Neural cell (in vitro differentiated cells): Measurements from ENCODE around the gene GRK1. TPM values are rescaled to one million over a fixed set of nuclear protein-coding genes. Genes with fewer than 3 reads are reported as not detected.

Source experiments
- H2AFZ ChIP-seq: fragments of 200-600, 300-800 bp; sonication (generic), shearing (Covaris generic); 2 replicates; pipeline ENCODE4 v1.6.0; 2014; ENCODE audit warnings: low read depth, mild to moderate bottlenecking, antibody characterized with exemption, low read length, moderate library complexity
- H3F3A ChIP-seq: fragments of 200-600 bp; shearing (Covaris generic); 2 replicates; pipeline ENCODE4 v1.6.1; 2016; ENCODE audit warnings: mild to moderate bottlenecking, moderate library complexity, mixed read lengths, antibody characterized with exemption, low read length; ENCODE audit not compliant: insufficient read depth, poor library complexity, severe bottlenecking
- H3K27ac ChIP-seq: fragments of 200-600, 300-800 bp; sonication (generic), shearing (Covaris generic); 2 replicates; pipeline ENCODE4 v1.5.1; 2014; ENCODE audit warnings: mild to moderate bottlenecking, low read length, moderate library complexity
- H3K27me3 ChIP-seq: fragments of 300-800, 200-600 bp; sonication (generic), shearing (Covaris generic); 2 replicates; pipeline ENCODE4 v1.6.0; 2014; ENCODE audit warnings: mild to moderate bottlenecking, low read depth, low read length, moderate library complexity; ENCODE audit not compliant: insufficient read depth
- H3K36me3 ChIP-seq: fragments of 300-800, 200-600 bp; sonication (generic), shearing (Covaris generic); 2 replicates; pipeline ENCODE4 v1.5.1; 2014; ENCODE audit warnings: mild to moderate bottlenecking, antibody characterized with exemption, low read length, moderate library complexity; ENCODE audit not compliant: insufficient read depth
- H3K4me2 ChIP-seq: fragments of 300-800, 200-600 bp; sonication (generic), shearing (Covaris generic); 2 replicates; pipeline ENCODE4 v1.6.0; 2014; ENCODE audit warnings: mild to moderate bottlenecking, low read length
- H3K4me3 ChIP-seq: fragments of 300-800, 200-600 bp; sonication (generic), shearing (Covaris generic); 2 replicates; pipeline ENCODE4 v1.5.1; 2014; ENCODE audit warnings: mild to moderate bottlenecking, low read length, moderate library complexity
- H3K79me2 ChIP-seq: fragments of 200-600 bp; shearing (Covaris generic); replicated peaks from 2 replicates; pipeline ENCODE4 v1.6.0; 2014; ENCODE audit warnings: mild to moderate bottlenecking, low read length, moderate library complexity; ENCODE audit not compliant: insufficient read depth
- H3K9ac ChIP-seq: fragments of 300-800, 200-600 bp; sonication (generic), shearing (Covaris generic); 2 replicates; pipeline ENCODE4 v1.6.1; 2016; ENCODE audit warnings: mild to moderate bottlenecking, low read length, mixed read lengths
- H3K9me2 ChIP-seq: fragments of 200-600 bp; shearing (Covaris generic); 2 replicates; pipeline ENCODE4 v1.6.1; 2016; ENCODE audit warnings: mild to moderate bottlenecking, low read length, mixed read lengths; ENCODE audit not compliant: insufficient read depth
- H3K9me3 ChIP-seq: fragments of 200-600, 300-800 bp; sonication (generic), shearing (Covaris generic); 2 replicates; pipeline ENCODE4 v1.6.1; 2016; ENCODE audit warnings: mild to moderate bottlenecking, mixed run types, low read length, moderate library complexity, mixed read lengths
- H4K20me1 ChIP-seq: fragments of 200-600 bp; shearing (Covaris generic); 2 replicates; pipeline ENCODE4 v1.6.1; 2016; ENCODE audit warnings: mild to moderate bottlenecking, mixed run types; ENCODE audit not compliant: insufficient read depth
- CTCF ChIP-seq: fragments of 450-650 bp; IDR thresholded peaks from 2 replicates; pipeline ENCODE4 v1.5.1; 2014; ENCODE audit warnings: antibody characterized with exemption, mild to moderate bottlenecking, moderate library complexity; ENCODE audit not compliant: poor library complexity, severe bottlenecking
- EP300 ChIP-seq: fragments of 450-650 bp; conservative IDR thresholded peaks from 2 replicates; pipeline ENCODE4 v1.6.1; 2014; ENCODE audit warnings: antibody characterized with exemption, mild to moderate bottlenecking, moderate library complexity; ENCODE audit not compliant: poor library complexity, severe bottlenecking
- MXI1 ChIP-seq: fragments of 450-650 bp; conservative IDR thresholded peaks from 2 replicates; pipeline ENCODE4 v1.6.1; 2014; ENCODE audit warnings: antibody characterized with exemption, mild to moderate bottlenecking; ENCODE audit not compliant: poor library complexity, severe bottlenecking
- POLR2AphosphoS5 ChIP-seq: IDR thresholded peaks from 2 replicates; pipeline ENCODE4 v1.6.1; 2012
- RAD21 ChIP-seq: fragments of 450-650 bp; conservative IDR thresholded peaks from 2 replicates; pipeline ENCODE4 v1.6.1; 2014; ENCODE audit warnings: antibody characterized with exemption, mild to moderate bottlenecking, moderate library complexity
- REST ChIP-seq: IDR thresholded peaks from 2 replicates; pipeline ENCODE4 v1.6.1; 2012; ENCODE audit warnings: borderline replicate concordance
- TAF1 ChIP-seq: IDR thresholded peaks from 2 replicates; pipeline ENCODE4 v1.6.1; 2012; ENCODE audit warnings: low read depth
- polyA plus RNA-seq: library from polyadenylated mRNA; depleted of rRNA; stranded (reverse); fragments of >200 nt; gene quantifications from 2 replicates; pipeline ENCODE4 v1.2.3, GENCODE V29; 2014

The GRK1 gene
- polyA plus RNA-seq, 1 donor from 2014 or later, result 0.06 TPM

- no peak overlapping the region for H3K9ac ChIP-seq
Measured at GRCh38 chr13:113656003-113656588, 10.9 kb upstream of the GRK1 start.

More at GRCh38 chr13:113656003-113656588, 10.9 kb upstream of the GRK1 start:
- Histone ChIP-seq H2AFZ (no peak overlapping the region), H3K27ac (no peak overlapping the region), H4K20me1 (no peaks in the 10 kb centered on the region), H3K4me3 (no peak overlapping the region), H3K27me3 (no peaks in the 10 kb centered on the region), H3K9me3 (no peaks in the 10 kb centered on the region), H3K4me2 (no peak overlapping the region), H3F3A (no peaks in the 10 kb centered on the region), H3K79me2 (no peaks in the 10 kb centered on the region), H3K9me2 (no peaks in the 10 kb centered on the region), H3K36me3 (no peaks in the 10 kb centered on the region)
- no peak for TF ChIP-seq REST
- no peak for TF ChIP-seq POLR2AphosphoS5
- TF ChIP-seq RAD21, result no peak
- no peak for TF ChIP-seq TAF1
- no peak for TF ChIP-seq EP300
- no peak for TF ChIP-seq MXI1
- TF ChIP-seq CTCF, result no peak
